ENCODE measurements around the gene POU2AF3.

POU2AF3 gene

DNA sequence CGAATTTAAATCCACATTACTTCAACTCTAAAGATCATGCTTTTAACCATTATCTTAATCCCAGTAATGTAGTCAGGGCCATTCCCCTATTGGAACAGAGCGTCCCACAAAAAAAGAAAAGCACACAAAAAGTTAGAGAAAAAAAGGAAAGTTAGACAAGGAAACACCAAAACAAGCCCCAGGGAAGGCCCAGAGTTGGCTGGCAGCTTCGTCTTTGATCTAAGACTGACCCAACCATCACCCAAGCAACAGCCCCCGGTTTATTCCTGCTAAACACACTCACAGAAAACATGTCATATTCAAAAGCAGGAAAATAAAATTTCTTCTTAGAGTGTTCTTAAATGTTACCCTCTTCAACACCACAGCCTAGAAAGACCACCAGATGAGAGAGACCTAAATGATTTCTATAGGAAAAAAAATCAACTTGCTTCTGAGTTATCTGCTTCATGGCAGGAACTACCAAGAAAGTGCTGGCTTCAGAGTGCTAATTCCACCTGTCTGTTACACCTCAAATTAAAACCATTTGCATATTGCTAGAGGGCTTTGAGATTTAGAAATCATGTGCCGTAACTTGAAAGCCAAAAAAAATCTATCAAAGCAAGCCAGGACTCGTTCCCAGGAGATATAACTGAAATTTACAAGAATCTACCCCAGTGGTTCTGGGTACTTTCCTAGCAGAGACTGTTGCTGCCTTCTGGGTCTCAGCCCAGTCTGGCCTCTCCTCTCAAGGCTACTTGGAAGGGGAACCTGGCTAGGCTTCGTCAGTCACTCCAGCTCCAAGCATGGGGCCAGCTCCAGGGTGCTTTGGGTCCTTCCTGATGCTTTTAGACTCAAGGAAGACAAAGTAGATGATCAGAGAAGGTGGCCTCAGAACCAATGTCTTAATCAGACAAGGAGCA is 31.2 kb downstream of the POU2AF3 start:
- DNase-seq, result no peak

- no peak for DNase-seq
Measured at GRCh38 chr11:111330234-111330893, 32.0 kb downstream of the POU2AF3 start.

- DNase-seq, result no peak
Measured at GRCh38 chr11:111331711-111332479, 33.5 kb downstream of the POU2AF3 start.

- DNase-seq, result no peak
Measured at GRCh38 chr11:111334532-111335502, 36.5 kb downstream of the POU2AF3 start.

DNA sequence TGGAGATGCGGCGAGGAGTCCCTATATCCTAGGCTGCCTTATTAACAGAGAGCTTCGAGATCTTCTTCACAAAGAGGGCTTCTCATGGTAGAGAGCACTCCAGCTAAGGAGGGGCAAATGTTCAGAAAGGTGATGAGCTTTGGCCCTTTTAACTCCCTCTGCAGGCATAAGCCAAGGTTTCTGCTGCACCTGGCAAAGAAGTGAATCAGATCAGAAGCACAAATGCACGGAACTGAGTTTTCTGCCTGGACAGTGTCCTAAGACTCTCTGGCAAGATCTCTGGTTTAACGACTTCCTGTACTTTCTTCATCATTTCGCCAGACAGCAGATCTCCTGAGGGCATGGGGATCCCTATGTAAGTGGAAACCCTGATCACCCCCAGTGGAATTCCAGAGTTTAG is 37.2 kb downstream of the POU2AF3 start:
- no peak for DNase-seq

DNA sequence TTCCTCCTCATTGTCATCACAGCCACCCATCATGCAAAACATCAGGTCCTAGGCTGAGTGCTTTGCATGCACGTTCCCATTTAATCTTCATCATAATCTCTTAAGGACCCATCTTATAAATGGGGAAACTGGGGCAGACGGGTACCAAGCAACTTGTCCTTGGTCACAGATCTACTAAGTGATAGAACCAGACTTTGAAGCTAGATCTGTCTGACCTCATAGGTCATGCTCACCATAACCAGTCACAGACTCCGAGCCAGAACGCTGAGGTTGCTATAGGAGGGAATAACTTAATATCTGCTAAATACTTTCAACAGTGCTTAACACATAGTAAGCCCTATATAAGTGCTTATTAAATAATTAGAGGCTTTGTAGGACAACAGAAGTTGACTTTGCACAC is 37.7 kb downstream of the POU2AF3 start:
- DNase-seq, result no peak

- DNase-seq, result peak; percentile 67
Measured at GRCh38 chr11:111336582-111337256, 38.4 kb downstream of the POU2AF3 start.

DNA sequence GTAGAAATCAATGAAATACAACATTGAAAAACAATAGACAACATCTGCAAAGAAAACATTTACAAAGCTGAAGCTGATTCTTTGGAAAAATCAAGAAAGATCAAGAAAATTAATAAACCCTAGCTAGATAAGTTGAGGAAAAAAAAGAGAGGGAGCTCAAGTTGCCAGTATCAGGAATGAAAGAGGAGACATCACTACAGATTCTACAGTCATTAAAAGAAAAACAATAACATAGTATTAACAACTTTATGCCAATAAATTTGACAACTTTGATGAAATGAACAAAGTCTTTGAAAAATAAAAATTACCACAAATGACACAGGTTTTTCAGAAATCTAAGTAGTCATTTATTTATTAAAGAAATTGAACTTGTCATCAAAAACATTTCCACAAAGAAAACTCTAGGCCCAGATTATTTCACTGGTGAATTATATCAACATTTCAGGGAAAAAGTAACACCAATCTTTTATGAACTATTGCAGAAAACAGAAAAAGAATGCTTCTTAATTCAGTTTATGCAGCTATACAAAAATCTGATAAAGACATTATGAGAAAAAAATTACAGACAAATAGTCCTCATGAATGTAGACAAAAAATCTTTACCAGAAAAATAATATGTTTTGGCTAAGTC is 41.5 kb downstream of the POU2AF3 start:
- DNase-seq, result no peak

GRCh38 chr11:111342329-111342728 is 44.0 kb downstream of the POU2AF3 start:
- no peak for DNase-seq

GRCh38 chr11:111344032-111344431 is 45.7 kb downstream of the POU2AF3 start:
- peak; percentile 78 for DNase-seq

- DNase-seq, result peak; percentile 8
Measured at GRCh38 chr11:111347002-111347722, 48.8 kb downstream of the POU2AF3 start.

DNA sequence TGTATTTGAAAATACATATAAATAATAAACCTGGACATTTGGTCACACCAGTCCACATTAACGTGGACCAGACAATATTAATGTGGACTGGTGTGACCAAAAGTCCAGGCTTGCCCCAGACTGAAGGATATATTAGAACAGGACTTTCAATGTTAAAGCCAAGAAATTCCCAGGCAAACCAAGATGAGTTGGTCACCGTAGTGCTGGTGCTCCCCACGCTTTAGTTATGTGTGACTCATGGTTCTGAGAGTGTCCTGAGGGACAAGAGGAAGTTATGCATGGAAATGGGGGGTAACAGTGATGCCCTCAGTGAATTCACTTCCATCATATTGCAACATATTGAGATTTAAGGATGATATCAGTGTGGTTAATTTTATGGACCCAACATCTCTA is 49.4 kb downstream of the POU2AF3 start:
- peak; percentile 19 for DNase-seq

DNA sequence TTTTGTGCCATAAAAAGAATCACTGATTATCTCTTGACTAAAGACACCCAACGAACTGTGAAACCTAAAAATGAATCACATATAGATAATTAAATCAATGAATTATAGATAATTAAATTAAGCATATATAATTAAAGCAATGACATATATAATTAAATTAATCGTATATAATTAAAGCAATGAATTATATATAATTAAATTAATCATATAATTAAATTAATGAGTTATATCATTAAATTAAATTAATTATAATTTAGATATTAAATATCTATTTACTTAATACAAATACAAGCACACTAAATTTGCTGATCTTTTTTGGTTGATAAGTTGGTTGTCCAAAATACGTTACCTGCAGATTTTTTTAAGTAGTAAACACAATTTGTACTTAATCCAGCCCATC is 49.8 kb downstream of the POU2AF3 start:
- DNase-seq, result no peak

GRCh38 chr11:111349191-111349695 is 50.9 kb downstream of the POU2AF3 start:
- DNase-seq, result no peak

DNA sequence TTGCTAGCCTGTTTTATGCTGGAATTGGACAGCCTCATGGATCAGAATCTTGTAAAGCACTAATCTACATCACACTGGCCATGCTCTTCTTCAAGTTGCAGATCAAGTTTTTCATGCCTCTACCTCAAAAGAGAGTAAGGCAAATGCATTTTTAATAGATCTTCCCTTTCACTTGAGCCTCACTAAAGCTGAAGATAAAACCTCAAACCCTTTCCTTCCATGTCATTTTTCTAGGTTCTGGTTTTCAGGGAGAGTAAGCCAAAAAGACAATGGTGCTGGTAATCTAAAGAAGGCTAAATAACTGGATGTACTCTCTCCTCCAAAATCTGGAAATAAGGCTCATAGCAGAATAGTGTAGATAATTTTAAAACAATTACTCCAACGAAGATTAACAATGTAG is 52.5 kb downstream of the POU2AF3 start:
- DNase-seq, result no peak

DNA sequence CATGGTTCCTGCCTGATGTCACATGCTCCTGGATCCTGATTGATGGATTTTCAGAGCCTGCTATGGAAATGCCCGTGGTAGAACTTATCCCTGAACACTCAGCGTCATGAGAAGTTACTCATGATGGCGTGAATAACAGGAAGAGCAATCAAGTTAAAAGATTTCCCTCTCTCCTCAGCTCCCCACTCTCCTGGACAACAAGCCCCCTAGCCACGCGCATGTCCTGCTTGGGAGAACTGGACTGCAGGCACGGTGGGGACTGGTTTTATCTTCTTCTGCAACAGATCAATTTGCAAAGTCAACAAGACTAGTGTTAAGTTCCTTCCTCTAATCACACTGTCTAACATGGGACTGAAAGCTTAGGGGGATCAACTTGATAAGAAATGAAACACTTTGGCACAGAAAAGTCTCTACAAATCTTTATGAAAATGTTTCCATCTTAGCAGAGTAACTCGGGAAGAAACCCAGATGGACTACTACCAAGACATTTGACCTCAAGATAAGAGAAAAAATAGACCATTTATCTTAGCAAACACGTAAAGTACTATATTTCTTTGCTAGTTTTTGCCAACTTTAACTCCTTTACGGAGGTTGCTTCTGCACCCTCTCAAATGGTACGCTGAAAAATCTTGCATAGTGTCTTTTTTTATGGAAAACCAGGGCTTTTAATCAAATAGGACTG is 53.2 kb downstream of the POU2AF3 start:
- DNase-seq, result no peak

DNA sequence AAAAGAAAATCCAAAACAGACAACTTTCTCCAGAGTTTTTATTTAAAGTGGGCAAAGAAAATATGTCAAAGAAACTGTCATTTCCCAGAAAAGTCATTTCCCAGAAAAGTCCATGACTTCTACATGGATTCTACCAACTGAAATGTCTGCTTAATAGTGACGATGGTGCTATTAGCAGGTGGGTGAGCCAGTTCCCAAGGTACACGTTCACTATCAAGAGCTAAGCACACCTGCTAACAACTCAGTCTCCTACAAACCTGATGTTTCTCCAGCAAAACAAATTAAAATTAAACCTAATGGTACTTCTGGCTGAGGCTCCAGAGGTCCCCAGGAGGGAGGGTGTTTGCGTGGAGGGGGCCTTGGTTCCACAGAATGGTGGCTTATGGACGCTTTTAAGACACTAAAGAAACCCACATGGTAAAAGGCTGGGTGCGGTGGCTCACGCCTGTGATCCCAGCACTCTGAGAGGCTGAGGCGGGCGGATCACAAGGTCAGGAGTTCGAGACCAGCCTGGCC is 53.9 kb downstream of the POU2AF3 start:
- no peak for DNase-seq

- DNase-seq, result no peak
Measured at GRCh38 chr11:111352935-111353710, 54.8 kb downstream of the POU2AF3 start.

Measured in fibroblast of skin of abdomen (primary cell).